H9 (cell line): Measurements from ENCODE around the gene TFF3. TPM values are rescaled to one million over a fixed set of nuclear protein-coding genes. Genes with fewer than 3 reads are reported as not detected.

Source experiments
- DNase-seq: peaks from one replicate; pipeline ENCODE4 v3.0.0-alpha.2; 2017
- H2AFZ ChIP-seq: one replicate; pipeline ENCODE4 v1.6.1; 2013; ENCODE audit warnings: mild to moderate bottlenecking, low read length, control low read depth, moderate library complexity
- H2AK5ac ChIP-seq: 2 replicates; pipeline ENCODE4 v1.6.1; 2013; ENCODE audit warnings: low read length, control low read depth, mixed read lengths; ENCODE audit not compliant: insufficient read length
- H2BK120ac ChIP-seq: one replicate; pipeline ENCODE4 v1.6.1; 2013; ENCODE audit warnings: low read depth, mild to moderate bottlenecking, low read length, control low read depth, inconsistent platforms; ENCODE audit not compliant: poor library complexity, severe bottlenecking
- H2BK12ac ChIP-seq: 2 replicates; pipeline ENCODE4 v1.6.1; 2013; ENCODE audit warnings: low read length, control low read depth, mixed read lengths, low read depth; ENCODE audit not compliant: insufficient read length
- H2BK15ac ChIP-seq: 2 replicates; pipeline ENCODE4 v1.6.1; 2013; ENCODE audit warnings: low read depth, low read length, control low read depth
- H2BK20ac ChIP-seq: one replicate; pipeline ENCODE4 v1.6.1; 2013; ENCODE audit warnings: low read depth, mild to moderate bottlenecking, low read length, control low read depth, inconsistent platforms; ENCODE audit not compliant: poor library complexity, severe bottlenecking
- H2BK5ac ChIP-seq: 2 replicates; pipeline ENCODE4 v1.6.1; 2013; ENCODE audit warnings: low read length, control low read depth, mixed read lengths; ENCODE audit not compliant: insufficient read length
- H3K14ac ChIP-seq: 2 replicates; pipeline ENCODE4 v1.6.1; 2013; ENCODE audit warnings: low read length, control low read depth; ENCODE audit not compliant: insufficient read depth
- H3K18ac ChIP-seq: 2 replicates; pipeline ENCODE4 v1.6.1; 2013; ENCODE audit warnings: low read depth, mild to moderate bottlenecking, mixed read lengths, low read length, control low read depth; ENCODE audit not compliant: insufficient read length
- H3K23ac ChIP-seq: 2 replicates; pipeline ENCODE4 v1.6.1; 2013; ENCODE audit warnings: low read length, control low read depth, mixed read lengths, low read depth; ENCODE audit not compliant: insufficient read length
- H3K23me2 ChIP-seq: 2 replicates; pipeline ENCODE4 v1.6.1; 2013; ENCODE audit warnings: low read depth, mild to moderate bottlenecking, mixed read lengths, low read length, control low read depth; ENCODE audit not compliant: insufficient read length, poor library complexity, severe bottlenecking
- H3K27ac ChIP-seq: 2 replicates; pipeline ENCODE4 v1.5.1; 2013; ENCODE audit warnings: low read length, control low read depth, mixed read lengths, low read depth; ENCODE audit not compliant: insufficient read length
- H3K27me3 ChIP-seq: 2 replicates; pipeline ENCODE4 v1.6.1; 2013; ENCODE audit warnings: low read length, control low read depth, inconsistent platforms; ENCODE audit not compliant: insufficient read depth
- H3K4ac ChIP-seq: 2 replicates; pipeline ENCODE4 v1.6.1; 2013; ENCODE audit warnings: low read depth, mild to moderate bottlenecking, control low read depth, inconsistent platforms, low read length, moderate library complexity
- H3K4me1 ChIP-seq: 2 replicates; pipeline ENCODE4 v1.6.1; 2013; ENCODE audit warnings: low read length, control low read depth, inconsistent platforms; ENCODE audit not compliant: insufficient read depth
- H3K4me2 ChIP-seq: 2 replicates; pipeline ENCODE4 v1.6.1; 2013; ENCODE audit warnings: low read length, control low read depth, mixed read lengths; ENCODE audit not compliant: insufficient read length, insufficient read depth
- H3K56ac ChIP-seq: 2 replicates; pipeline ENCODE4 v1.6.1; 2013; ENCODE audit warnings: low read depth, mild to moderate bottlenecking, mixed read lengths, low read length, control low read depth; ENCODE audit not compliant: insufficient read length
- H3K79me1 ChIP-seq: 2 replicates; pipeline ENCODE4 v1.6.1; 2013; ENCODE audit warnings: low read depth, mild to moderate bottlenecking, moderate library complexity, low read length, control low read depth, inconsistent platforms; ENCODE audit not compliant: insufficient read depth, poor library complexity, severe bottlenecking
- H3K79me2 ChIP-seq: 2 replicates; pipeline ENCODE4 v1.6.1; 2013; ENCODE audit warnings: low read length, control low read depth, inconsistent platforms; ENCODE audit not compliant: insufficient read depth
- H3K9ac ChIP-seq: 2 replicates; pipeline ENCODE4 v1.6.1; 2013; ENCODE audit warnings: low read length, control low read depth, mixed read lengths; ENCODE audit not compliant: insufficient read length; ENCODE audit errors: extremely low read depth
- H3K9me3 ChIP-seq: one replicate; pipeline ENCODE4 v1.6.1; 2013; ENCODE audit warnings: low read depth, low read length, inconsistent platforms; ENCODE audit not compliant: control insufficient read depth
- H3T11ph ChIP-seq: one replicate; pipeline ENCODE4 v1.6.1; 2013; ENCODE audit warnings: mild to moderate bottlenecking, low read length, control low read depth, inconsistent platforms
- H4K20me1 ChIP-seq: one replicate; pipeline ENCODE4 v1.6.1; 2013; ENCODE audit not compliant: control insufficient read depth, insufficient read length, insufficient read depth
- H4K5ac ChIP-seq: 2 replicates; pipeline ENCODE4 v1.6.1; 2013; ENCODE audit warnings: low read depth, mild to moderate bottlenecking, mixed read lengths, low read length, control low read depth; ENCODE audit not compliant: insufficient read length
- H4K8ac ChIP-seq: replicated peaks from 2 replicates; pipeline ENCODE4 v1.6.1; 2013; ENCODE audit warnings: low read length, control low read depth, mixed read lengths, low read depth; ENCODE audit not compliant: insufficient read length
- H4K91ac ChIP-seq: 2 replicates; pipeline ENCODE4 v1.6.1; 2013; ENCODE audit warnings: low read depth, mild to moderate bottlenecking, moderate library complexity, mixed read lengths, low read length, control low read depth; ENCODE audit not compliant: insufficient read length
- H3K27ac Mint-ChIP-seq, 3 experiments: 2 replicates in 2 of 3; 3 replicates in 1 of 3; pipeline ENCODE4 v1.8.0; 2020 to 2021; ENCODE audit warnings: mixed read lengths in 3 of 3, mild to moderate bottlenecking in 1 of 3, moderate library complexity in 1 of 3
- H3K27me3 Mint-ChIP-seq: 2 replicates; pipeline ENCODE4 v1.8.0; 2021; ENCODE audit warnings: low read depth, mild to moderate bottlenecking, moderate library complexity, mixed read lengths
- H3K36me3 Mint-ChIP-seq, 3 experiments: 2 replicates in 2 of 3; 3 replicates in 1 of 3; pipeline ENCODE4 v1.8.0; 2020 to 2021; ENCODE audit warnings: low read depth in 3 of 3, mixed read lengths in 3 of 3; ENCODE audit not compliant: insufficient read depth in 1 of 3
- H3K4me1 Mint-ChIP-seq, 2 experiments: 2 replicates each; pipeline ENCODE4 v1.8.0; 2020; ENCODE audit warnings: mixed read lengths in 2 of 2
- H3K4me3 Mint-ChIP-seq, 2 experiments: 2 replicates in 1 of 2; 3 replicates in 1 of 2; pipeline ENCODE4 v1.8.0; 2020 to 2021; ENCODE audit warnings: mild to moderate bottlenecking in 2 of 2, mixed read lengths in 2 of 2, moderate library complexity in 1 of 2
- H3K9me3 Mint-ChIP-seq, 2 experiments: 2 replicates in 1 of 2; 3 replicates in 1 of 2; pipeline ENCODE4 v1.8.0; 2020; ENCODE audit warnings: mild to moderate bottlenecking in 2 of 2, mixed read lengths in 2 of 2, moderate library complexity in 1 of 2
- CTCF ChIP-seq: fragments of 200-600 bp; sonication (generic); conservative IDR thresholded peaks from 3 replicates; pipeline ENCODE4 v1.8.0; 2021; ENCODE audit warnings: antibody characterized with exemption, mild to moderate bottlenecking
- WGBS: extraction: QIAGEN DNeasy Blood & Tissue Kit; methylation state at CpG from one replicate; pipeline ENCODE4 v1.1.7; 2013; ENCODE audit warnings: missing lambda C conversion rate, low lambda C conversion rate, mixed read lengths; ENCODE audit not compliant: insufficient read length; ENCODE audit errors: extremely low coverage; 5-methylcytosine and 5-hydroxymethylcytosine counted together
- total RNA-seq: library from RNA; stranded (reverse); gene quantifications from 2 replicates; pipeline ENCODE4 v1.2.1, GENCODE V29; 2021

TFF3 gene
- total RNA-seq, 1 experiment from 2014 or later, result 1.5 TPM

DNA sequence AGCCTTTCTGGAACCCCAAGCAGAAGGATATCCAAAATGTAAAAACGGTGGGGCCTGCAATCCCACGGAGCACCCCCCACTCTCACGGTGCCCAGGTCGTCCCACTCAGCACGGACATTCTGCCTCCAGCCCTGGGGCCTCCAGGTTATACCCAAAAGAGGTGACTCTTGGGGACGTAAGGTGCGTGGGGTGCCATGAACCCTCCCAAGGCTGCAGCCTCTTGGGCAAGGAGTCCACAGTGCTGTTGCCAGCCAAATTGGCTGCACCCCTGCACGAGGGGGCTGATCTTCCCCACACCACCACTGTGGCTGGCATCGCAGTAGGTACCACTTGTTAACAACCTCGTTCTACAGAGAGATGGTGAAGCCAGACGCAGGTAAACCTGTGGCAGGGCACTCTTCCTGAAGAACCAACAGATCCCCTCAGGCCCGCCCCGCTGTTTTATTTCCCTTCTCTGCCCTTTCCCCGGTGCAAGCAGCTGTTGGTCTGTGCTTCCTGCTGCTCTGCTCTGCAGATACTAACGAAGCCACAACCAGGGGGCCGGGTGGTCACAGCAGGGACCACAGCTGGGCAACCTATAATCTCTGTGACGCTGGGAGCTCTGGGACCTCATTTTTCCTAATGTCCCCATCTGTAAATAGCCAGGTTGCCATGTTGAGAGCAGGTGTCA lies 8.7 kb downstream of the TFF3 start:
- H2AK5ac ChIP-seq, result no peak overlapping the region
- H3K79me1 ChIP-seq, result no peaks in the 10 kb centered on the region
- no peaks in the 10 kb centered on the region for H4K20me1 ChIP-seq
- no peak overlapping the region for H2BK120ac ChIP-seq
- H3K23ac ChIP-seq, result no peak overlapping the region
- no peak overlapping the region for H3K27ac ChIP-seq
- peaks cover 14% of the 10 kb centered on the region for H3K27me3 Mint-ChIP-seq
- H3K27ac Mint-ChIP-seq, result no peak overlapping the region
- H2BK5ac ChIP-seq, result no peak overlapping the region
- WGBS, result no CpG with 5 or more reads among the region's 17 CpGs
- H4K8ac ChIP-seq, result no peak overlapping the region
- no peak overlapping the region for H3K4me2 ChIP-seq
- H3K4ac ChIP-seq, result no peak overlapping the region
- H3K18ac ChIP-seq, result no peak overlapping the region
- H3K4me1 Mint-ChIP-seq, result peaks cover 8 to 9% of the 10 kb centered on the region in 2 experiments
- H2BK15ac ChIP-seq, result no peak overlapping the region
- H3K9me3 ChIP-seq, result no peaks in the 10 kb centered on the region
- no peaks in the 10 kb centered on the region for H3K36me3 Mint-ChIP-seq
- no peak overlapping the region for H3K9ac ChIP-seq
- no peaks in the 10 kb centered on the region; a peak in 1 of 5 replicates for H3K9me3 Mint-ChIP-seq
- no peak for DNase-seq
- H4K91ac ChIP-seq, result no peak overlapping the region
- H3K79me2 ChIP-seq, result no peaks in the 10 kb centered on the region
- no peak overlapping the region; the same call in 1 of the 2 replicates for H3K14ac ChIP-seq
- no peak overlapping the region for H2BK12ac ChIP-seq
- no peak overlapping the region for H3K4me3 Mint-ChIP-seq
- no peaks in the 10 kb centered on the region for H3K27me3 ChIP-seq
- no peak for TF ChIP-seq CTCF
- no peak overlapping the region for H2AFZ ChIP-seq
- H3K56ac ChIP-seq, result no peak overlapping the region
- H2BK20ac ChIP-seq, result no peak overlapping the region
- H3T11ph ChIP-seq, result no peak overlapping the region
- no peak overlapping the region for H4K5ac ChIP-seq
- H3K4me1 ChIP-seq, result no peaks in the 10 kb centered on the region
- no peaks in the 10 kb centered on the region for H3K23me2 ChIP-seq
